Activated T-cell treated with anti-CD3 and anti-CD28 coated beads for 4 hours (primary cell): ENCODE measurements around the gene ROBO4.

Experiments
- DNase-seq: peaks from one replicate; pipeline ENCODE4 v3.0.0-alpha.2; 2020

Gene ROBO4

DNA sequence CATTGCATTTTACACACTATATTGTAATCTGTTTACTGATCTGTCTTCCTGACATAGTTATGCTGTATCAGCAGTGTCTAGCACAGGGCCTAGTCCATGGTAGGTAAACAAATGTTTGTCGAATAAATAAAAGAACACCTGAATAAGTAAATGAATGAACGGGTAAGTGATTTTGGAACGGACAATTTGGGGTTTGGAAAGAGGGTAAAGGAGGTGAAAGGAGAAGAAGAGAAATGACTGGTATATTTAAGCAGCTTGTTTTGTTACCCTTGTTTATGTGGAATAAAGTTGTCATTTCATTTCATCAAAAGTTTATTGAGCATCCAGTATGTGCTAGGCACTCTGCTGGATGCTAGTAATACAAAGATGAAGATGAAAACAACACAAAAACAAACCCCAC lies 21.3 kb upstream of the ROBO4 start, which contains the start of gene HEPN1:
TSS of gene HEPN1 (plus strand) at position 301 of the 400 bp plus-strand sequence.
- DNase-seq = no peak

DNA sequence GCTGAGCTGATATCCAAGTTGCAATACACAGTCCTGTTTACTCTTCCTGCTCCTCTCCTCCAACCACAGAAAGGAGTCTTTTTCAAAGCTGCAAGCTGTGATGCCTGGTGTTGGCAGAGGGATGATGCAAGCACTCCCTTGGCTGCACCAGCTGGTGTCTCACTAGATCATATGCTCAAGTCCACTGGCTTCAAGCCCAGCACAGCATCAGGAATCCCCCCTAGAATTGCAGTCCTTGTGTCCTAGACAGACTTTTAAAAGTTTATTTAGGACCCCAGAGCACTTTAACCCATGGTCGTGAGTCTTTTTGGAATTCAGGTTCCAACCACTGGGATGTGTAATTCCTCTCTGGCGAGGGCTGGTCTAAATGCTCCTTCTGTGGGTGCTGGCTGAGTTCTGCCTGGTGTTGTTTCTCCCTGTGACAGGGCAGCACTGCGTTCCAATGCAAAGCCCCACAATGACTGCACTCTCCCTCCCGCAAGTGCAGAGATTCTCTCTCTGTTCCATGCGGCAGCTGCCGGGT lies 19.5 kb upstream of the ROBO4 start:
- DNase-seq = no peak

DNA sequence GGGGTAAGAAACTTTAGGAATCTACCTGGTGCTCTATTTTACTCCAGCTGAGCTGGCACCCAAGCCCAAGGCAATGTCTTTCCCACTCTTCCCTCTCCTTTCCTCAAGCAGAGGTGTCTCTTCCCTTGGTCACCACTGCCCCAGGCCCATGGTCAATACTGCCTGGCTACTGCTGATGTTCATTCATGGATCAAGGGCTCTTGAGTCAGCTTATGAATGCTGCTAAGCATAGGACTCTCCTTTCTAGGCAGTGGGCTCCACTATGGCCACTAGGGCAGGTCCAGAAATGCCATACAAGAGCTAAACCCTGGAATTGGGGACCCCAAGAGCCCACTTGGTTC lies 18.7 kb upstream of the ROBO4 start:
- DNase-seq = no peak

GRCh38 chr11:124915541-124916369 lies 18.1 kb upstream of the ROBO4 start:
- DNase-seq = no peak

DNA sequence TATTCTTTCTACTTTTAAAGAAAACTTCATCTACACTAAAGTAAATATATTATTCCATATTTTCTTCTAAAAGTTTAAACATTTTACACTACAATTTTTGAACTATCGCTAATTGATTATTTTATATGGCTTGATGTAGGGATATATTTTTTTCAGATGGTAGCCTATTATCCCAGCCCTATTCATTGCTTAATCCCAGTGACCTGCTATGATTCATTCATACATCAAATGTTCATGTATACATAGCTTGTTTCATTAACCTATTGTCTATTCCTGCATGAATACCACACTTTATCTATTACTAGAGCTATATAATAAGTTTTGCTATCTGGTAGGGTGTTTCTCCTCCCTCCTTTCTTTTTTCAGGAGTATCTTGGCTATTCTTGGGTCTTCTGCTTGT lies 5.0 kb upstream of the ROBO4 start:
- no peak for DNase-seq

- DNase-seq = no peak
Measured at GRCh38 chr11:124900464-124900863, 2.8 kb upstream of the ROBO4 start.

DNA sequence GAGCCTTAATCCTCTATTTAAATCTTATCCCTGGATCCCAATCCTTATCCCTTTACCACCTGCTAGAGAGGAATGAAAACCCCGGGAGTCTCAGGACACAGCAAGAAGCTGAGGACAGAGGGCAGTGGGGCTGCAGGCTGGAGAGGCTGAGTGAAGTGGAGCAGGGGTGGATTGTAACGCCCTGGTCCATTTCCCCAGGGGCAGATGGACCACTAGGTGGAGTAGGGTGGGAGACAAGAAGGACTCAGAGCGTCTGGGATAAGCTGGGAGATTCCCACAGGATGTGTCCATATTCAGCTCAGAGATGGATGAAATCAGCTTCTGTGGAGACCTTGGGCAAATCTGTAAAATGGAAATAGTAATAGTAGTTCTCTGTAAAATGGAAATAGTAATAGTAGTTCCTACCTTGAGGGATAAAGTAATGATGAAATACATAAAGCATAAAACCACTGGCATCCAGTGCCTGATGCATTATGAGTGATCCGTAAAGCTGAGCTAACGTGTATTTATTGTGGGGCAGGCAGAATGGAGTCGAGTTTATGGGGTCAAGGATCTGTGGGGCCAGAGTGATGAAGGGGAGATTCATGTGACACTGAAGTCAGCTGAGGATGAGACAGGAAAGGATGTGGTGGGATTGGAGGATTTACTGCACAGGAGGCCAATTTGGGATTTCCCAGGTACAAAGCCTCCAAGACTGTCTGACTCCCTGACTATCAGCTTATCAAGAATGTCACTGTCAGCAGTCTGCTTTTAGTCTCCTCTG lies 1.9 kb upstream of the ROBO4 start:
- DNase-seq = no peak

- no peak for DNase-seq
Measured at GRCh38 chr11:124898711-124899110, 1.0 kb upstream of the ROBO4 start.

DNA sequence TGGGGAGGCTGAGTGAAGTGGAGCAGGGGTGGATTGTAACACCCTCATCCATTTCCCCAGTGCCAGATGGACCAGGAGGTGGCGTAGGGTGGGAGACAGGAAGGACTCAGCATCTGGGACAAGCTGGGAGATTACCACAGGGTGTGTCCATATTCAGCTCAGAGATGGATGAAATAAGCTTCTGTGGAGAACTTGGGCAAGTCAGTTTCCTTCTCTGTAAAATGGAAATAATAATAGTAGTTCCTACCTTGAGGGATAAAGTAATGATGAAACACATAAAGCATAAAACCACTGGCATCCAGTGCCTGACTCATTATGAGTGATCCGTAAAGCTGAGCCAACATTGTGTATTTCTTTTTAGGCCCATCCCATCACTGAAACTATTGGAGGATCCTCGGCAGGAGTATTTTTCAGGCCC lies 607 bp upstream of the ROBO4 start:
- DNase-seq = no peak

DNA sequence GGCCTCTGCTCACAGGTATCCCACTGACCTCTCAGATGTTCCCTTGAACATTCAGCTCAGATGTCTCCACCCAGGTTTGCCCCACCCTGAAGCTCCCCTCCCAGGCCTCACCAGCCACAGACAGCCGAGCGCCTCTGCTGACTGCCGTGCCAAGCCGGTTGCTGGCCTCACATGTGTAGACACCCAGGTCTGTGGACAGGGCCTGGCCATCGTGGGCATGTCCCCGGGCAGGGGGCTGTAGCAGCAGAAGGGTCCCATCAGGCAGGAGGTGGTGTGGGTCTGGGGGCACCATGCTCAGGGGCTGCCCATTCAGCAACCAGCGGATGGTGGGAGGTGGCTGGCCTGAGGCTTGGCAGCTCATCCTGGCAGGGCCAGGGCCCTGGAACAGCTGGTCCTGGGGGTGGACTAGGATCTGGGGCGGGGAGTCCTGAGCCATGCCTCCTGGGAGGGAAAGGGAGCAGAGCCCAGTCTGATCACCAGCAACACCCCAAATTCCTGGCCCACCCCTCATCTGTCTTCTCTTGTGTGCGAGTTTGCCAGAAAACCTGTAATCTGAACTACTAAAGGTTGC lies 759 bp downstream of the ROBO4 start:
- DNase-seq = no peak

DNA sequence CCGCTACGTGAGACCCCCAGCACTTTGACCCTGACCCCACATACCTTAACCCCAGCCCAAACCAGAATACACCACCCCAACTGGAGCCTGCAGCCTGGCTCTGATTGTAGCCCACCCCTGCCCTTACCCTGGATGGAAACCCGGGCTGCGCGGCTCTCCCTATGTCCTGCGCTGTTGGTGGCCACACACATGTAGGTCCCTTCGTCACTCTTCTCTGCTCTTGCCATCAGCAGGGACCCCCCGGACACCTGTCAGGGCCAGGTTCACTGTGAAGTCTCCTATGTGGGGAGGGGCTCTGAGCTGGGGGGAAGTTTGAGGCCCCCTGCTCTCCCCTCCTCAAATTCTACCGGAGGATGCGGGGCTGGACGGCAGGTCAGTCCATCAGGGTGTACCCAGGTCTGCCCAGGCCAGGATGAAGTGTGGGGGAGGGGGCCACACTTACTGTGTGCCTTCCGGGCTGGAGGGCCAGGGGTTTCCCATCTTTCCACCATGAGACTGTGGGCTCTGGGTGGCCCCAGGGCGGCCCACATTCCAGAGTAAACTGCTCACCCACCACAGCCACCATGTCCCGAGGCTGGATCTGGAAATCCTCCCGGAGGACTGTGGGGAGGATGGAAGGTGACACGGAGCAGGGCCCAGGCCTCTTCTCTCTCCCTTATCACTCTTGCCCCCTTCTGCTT lies 1.5 kb downstream of the ROBO4 start:
- DNase-seq = no peak

- no peak for DNase-seq
Measured at GRCh38 chr11:124895471-124895971, 2.1 kb downstream of the ROBO4 start.

DNA sequence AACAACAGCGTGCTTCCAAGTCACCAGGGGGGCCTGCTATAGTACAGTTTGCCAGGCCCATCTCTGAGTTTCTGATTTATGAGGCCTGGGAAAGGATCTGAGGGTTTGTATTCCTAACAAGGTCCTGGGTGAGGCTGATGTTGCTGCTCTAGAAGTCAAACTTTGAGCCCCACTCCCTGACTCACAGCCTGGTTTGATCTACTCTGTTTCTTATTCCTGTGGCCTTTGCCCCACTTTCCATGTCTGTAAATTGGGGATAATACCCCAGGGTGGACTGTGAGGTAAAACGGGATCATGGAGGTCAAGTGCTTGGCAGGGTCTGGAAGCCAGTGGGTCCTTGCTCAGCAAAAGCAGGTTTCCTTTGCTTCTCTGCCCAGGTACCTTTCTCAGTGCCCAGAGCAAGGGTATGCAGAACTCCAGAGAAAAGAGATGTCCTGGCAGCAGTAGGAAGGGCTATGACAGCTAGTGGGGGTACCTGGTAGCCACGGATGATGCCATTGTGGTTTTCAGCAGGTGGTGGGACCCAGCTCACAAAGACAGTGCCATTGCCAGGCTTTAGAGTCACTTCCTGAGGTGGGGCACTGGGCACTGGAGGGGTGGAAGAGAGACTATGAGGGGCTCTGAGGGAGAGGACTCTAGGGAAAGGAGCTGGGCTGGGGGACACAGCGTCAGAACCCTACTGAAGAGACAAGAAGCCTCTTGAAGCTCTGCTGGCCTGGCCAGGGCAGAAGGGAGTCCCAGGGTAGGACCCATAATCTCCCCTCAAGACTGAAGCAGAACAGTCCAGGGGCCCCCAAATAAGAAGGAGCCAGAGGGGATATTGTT lies 2.8 kb downstream of the ROBO4 start:
- no peak for DNase-seq

GRCh38 chr11:124893781-124894401 lies 3.8 kb downstream of the ROBO4 start:
- no peak for DNase-seq

DNA sequence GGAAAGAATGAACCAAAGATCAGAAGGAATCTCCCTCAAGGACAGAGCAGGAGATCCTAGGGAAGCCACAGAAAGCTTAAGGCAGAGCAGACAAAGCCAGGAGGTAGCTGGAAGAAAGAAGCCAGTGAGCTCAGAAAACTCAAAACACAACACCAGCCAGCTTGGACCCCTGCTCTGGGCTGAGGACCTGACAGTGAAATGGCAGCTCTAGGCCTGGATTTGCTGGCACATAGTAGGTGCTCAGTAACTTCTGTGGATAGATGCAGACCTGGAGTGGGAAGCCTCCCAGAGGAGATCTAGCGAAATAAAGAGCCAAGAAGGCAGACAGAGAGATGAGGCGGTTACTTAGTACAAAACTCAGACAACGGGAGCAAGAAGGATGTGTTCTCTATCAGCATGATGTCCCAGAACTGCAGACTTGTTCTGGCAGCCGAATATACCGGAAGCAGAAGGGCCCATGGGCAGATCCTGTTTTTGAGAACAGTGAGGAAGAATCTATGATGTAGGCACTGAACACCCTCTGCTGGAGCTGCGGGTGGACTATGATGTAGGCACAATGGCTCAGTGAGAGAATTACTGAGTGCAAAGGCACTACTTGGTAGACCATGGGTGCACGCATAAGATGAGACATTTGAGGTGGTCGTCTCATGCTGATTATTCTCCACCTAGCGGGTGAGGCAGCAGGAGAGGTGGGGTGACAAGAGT lies 4.8 kb downstream of the ROBO4 start:
- no peak for DNase-seq

DNA sequence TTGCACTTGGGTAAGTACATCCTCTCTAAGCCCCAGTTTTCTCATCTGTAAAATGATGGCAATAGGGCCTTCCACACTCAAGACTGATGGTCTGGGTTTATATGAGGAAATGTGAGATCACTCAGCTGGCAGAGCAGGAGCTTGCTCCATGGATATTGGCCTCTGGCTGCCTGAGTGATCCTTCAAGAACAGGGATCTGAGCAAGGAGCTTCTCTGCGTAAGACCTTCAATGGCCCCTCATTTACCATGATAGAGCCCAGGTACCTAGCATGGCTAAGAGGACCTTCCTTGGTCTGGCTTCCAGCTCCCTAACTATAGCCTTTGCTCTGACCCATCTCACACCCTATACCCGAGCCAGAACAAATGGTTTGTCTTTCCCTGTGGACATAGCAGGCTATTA lies 5.5 kb downstream of the ROBO4 start:
- no peak for DNase-seq

- no peak for DNase-seq
Measured at GRCh38 chr11:124891373-124891861, 6.2 kb downstream of the ROBO4 start.

GRCh38 chr11:124890683-124891372 lies 6.8 kb downstream of the ROBO4 start:
- no peak for DNase-seq

GRCh38 chr11:124890151-124890550 lies 7.5 kb downstream of the ROBO4 start:
- DNase-seq = no peak
